Posterior vena cava (tissue), 2 donors: Measurements from ENCODE around the gene ZSWIM4. TPM values are rescaled to one million over a fixed set of nuclear protein-coding genes. Genes with fewer than 3 reads are reported as not detected.

Experiments used
- DNase-seq: peaks from one replicate; pipeline ENCODE4 v3.0.0-alpha.2; 2020; ENCODE audit warnings: low spot score
- intact Hi-C, 2 donors: fragments of 100-400 bp; cut with DNase I; formaldehyde crosslinking; loops; one replicate each; pipeline versions ENCODE4 v1.14.1 to v1.14.2; 2022 to 2023
- total RNA-seq, 2 donors: library from RNA; stranded (reverse); fragmentation: NEBNext Ultra II Directional; extraction: Animal tissue kit (Norgen Biotek cat#: 25700); gene quantifications; one replicate each; pipeline ENCODE4 v1.2.1, GENCODE V29; 2021
- donor health status: DM: yes; HTN: yes; CAD: no.
- donor health status: DM: yes; HTN: yes; CAD: no.

Gene ZSWIM4
- total RNA-seq, 2 donors from 2014 or later, result 2.5 to 7.8 TPM

DNA sequence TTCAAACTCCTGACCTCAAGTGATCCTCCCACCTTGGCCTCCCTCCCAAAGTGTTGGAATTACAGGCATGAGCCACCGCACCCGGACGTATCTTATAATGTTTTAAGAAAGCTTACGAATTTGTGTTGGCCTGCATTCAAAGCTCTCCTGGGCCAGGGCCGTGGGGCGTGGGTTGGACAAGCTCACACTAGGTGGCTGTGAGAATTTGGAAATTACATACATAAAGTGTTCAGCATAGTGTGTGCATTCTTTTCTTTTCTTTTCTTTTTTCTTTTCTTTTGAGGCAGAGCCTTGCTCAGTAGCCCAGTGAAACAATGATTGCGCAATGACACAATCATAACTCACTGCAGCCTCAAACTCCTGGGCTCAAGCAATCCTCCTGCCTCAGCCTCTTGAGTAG is 2.6 kb downstream of the ZSWIM4 start:
- intact Hi-C loops, result loop anchor here (2.0 to 5.0 kb wide), 2 partner anchors 31 to 34 kb away; no protein-coding TSS in a partner anchor

DNA sequence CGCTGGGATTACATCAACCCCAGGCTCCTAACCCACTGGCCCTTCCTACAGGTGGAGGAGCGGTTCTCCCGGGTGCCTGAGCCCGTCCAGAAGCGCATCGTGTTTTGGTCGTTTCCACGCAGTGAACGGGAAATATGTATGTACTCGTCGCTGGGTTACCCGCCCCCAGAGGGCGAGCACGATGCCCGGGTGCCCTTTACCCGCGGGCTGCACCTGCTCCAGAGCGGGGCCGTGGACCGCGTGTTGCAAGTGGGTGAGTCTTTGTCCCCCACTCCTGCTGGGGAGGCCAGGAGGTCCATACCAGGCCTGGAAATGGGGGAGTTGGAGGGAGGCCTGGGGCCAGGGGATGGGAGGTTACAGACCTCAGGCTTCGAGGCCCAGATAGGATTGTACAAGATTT is 4.4 kb downstream of the ZSWIM4 start:
- intact Hi-C loops, result loop anchor here (2.0 to 5.0 kb wide), 2 partner anchors 29 to 33 kb away; no protein-coding TSS in a partner anchor
- DNase-seq, result no peak

More for the DNA sequence above, 2.6 kb downstream of the ZSWIM4 start:
- DNase-seq, result peak; percentile 87

DNA sequence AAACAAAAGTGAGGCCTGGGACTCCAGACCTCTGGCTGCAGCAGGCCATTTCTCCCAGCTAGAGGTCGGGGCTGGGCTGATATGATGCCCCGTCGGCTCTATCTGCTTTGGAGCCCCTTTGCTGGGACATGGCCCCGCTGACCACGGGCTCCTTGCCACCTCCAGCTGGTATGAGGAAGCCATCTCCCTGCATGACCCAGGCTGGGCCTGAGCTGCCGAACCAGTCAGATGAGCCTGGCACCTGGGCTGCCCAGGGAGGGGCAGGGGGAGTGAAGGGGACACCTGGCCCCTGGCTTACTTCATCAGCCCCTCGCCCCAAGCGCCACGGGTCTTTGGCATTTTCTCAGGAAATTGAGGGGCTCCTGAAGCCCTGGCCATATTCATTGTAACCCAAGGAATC is 7.8 kb downstream of the ZSWIM4 start:
- intact Hi-C loops, result no loop called here
- no peak for DNase-seq

DNA sequence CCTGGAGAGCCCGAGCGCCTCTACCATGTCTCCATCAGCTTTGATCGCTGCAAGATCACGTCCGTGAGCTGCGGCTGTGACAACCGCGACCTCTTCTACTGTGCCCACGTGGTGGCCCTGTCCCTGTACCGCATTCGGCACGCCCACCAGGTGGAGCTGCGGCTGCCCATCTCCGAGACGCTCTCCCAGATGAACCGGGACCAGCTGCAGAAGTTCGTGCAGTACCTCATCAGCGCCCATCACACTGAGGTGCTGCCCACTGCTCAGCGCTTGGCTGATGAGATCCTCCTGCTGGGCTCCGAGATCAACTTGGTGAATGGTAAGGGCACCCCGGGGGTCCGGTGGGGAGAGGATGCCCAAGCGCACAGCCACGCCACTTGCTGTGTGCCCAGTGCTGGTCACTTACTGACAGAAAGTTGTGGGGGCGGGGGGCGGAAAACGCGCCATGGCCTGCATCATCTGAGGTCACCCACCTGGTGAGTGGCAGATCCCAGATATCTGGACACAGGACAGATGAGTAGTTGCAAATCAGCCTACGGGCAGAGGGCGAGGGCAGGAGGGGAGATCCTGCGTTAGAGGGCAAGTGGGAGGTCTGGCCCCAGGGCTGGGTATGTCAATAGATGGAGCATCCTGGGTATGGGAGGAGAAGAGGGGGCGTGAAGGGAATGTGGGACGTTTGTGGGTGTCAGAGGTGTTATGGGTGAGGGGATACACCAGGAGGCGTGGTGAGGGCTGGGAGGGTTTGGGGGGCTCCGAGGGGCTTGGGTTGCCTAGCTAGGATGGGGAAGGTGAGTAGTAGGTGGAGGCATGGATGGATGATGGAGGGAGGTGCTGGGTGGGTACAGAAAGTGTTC is 9.8 kb downstream of the ZSWIM4 start:
- intact Hi-C loops, result no loop called here
- no peak for DNase-seq

- intact Hi-C loops, result no loop called here
- DNase-seq, result no peak
Observed at GRCh38 chr19:13806728-13807127, 11.5 kb downstream of the ZSWIM4 start.

- intact Hi-C loops, result no loop called here
- no peak for DNase-seq
Observed at GRCh38 chr19:13807421-13808021, 12.3 kb downstream of the ZSWIM4 start.

DNA sequence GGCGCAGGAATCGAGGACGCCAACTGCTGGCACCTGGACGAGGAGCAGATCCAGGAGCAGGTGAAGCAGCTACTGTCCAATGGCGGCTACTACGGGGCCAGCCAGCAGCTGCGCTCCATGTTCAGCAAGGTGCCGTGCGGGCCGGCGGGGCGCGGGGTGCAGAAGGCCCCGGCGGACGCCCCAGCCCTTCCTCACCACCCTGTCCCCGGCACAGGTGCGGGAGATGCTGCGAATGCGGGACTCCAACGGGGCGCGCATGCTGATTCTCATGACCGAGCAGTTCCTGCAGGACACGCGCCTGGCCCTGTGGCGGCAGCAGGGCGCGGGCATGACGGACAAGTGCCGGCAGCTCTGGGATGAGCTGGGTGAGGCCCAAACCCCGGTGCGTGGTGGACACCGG is 13.6 kb downstream of the ZSWIM4 start:
- DNase-seq, result no peak
- intact Hi-C loops, result no loop called here

GRCh38 chr19:13812544-13812943 is 17.3 kb downstream of the ZSWIM4 start:
- intact Hi-C loops, result no loop called here
- DNase-seq, result no peak

GRCh38 chr19:13813147-13813546 is 17.9 kb downstream of the ZSWIM4 start:
- no peak for DNase-seq
- intact Hi-C loops, result no loop called here

DNA sequence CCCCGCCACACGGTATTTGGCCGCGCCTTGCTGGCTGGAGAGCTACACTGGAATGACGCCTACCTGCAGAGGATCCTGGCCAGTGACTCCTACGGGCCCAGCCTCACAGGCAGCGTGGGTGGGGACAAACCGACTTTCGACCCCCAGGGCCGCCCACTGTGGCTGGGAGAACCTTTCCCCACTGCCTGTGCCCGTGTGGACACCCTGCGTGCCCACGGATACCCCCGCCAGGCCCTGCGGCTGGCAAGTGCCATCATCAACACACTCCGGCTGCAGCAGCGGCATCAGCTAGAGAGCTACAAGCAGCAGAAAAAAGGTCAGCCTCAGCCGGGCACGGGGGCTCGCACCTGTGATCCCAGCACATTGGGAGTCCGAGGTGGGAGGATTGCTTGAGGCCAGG is 19.3 kb downstream of the ZSWIM4 start:
- peak; percentile 74 for DNase-seq

GRCh38 chr19:13817018-13817614 is 21.9 kb downstream of the ZSWIM4 start:
- intact Hi-C loops, result no loop called here
- DNase-seq, result peak; percentile 80

More for the DNA sequence above, 19.3 kb downstream of the ZSWIM4 start:
- intact Hi-C loops, result no loop called here

DNA sequence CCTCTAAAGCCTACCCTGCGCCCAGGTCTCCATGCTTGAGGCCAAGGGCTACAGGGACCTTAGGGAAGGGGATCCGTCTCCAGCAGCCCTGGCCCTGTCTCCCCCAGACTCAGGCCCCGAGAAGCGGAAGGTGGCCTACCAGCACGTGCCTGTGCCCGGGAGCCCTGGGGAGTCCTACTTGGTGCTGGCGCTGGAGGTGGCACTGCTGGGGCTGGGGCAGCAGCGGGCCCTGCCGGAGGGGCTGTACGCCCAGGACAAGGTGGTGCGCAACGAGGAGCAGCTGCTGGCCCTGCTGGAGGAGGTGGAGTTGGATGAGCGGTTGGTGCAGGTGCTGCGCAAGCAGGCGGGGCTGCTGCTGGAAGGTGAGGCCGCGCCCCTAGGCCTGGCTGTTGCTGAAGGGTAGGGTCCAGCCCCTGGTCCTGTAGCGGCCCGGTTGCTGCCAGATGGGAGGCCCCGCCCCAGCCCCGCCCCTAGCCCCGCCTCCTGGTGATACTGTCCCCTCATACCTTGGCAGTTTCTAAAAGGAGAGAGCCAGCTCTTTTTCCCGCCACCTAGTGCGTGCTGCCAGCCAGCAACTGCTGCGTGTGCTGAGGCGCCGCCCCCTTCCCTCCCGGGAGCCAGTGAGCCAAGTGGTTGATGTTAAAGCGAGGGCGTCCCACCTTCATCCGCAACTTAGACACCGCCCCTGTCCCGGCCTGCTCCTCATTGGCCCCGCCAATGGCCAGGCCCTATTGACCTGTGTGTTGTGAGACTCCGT is 22.6 kb downstream of the ZSWIM4 start:
- intact Hi-C loops, result no loop called here
- DNase-seq, result peak; percentile 76

DNA sequence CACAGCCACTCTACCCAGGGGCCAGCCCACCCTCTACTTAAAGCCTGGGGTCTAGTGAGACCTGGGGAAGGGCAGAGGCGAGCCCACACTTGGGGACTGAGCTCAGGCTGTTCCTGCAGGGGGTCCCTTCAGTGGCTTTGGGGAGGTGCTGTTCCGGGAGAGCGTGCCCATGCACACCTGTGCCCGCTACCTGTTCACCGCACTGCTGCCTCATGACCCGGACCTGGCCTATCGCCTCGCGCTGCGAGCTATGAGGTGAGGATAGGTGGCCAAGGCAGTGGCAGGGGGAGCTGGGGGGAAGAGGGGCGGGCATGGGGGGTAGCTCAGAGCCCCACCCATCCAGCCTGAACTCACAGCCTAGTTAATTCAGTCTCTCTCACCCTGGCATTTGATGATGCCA is 24.0 kb downstream of the ZSWIM4 start:
- intact Hi-C loops, result no loop called here
- no peak for DNase-seq

DNA sequence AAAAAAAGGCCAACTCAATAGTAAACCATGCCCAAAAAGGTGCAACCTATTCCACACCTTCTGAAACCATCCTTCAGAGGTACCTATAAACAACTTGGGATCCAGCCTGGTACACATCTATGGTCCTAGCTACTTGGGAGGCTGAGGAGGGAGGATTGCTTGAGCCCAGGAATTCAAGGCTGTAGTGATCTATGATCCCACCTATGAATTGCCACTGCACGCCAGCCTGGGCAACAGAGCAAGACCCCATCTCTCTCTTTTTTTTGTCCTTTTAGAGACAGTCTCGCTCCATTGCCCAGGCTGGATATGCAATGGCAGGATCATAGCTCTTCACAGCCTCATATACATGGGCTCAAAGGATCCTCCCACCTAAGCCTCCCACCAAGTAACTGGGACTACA is 26.0 kb downstream of the ZSWIM4 start:
- intact Hi-C loops, result no loop called here
- DNase-seq, result no peak

GRCh38 chr19:13823256-13823655 is 28.0 kb downstream of the ZSWIM4 start:
- intact Hi-C loops, result no loop called here
- DNase-seq, result peak; percentile 75

DNA sequence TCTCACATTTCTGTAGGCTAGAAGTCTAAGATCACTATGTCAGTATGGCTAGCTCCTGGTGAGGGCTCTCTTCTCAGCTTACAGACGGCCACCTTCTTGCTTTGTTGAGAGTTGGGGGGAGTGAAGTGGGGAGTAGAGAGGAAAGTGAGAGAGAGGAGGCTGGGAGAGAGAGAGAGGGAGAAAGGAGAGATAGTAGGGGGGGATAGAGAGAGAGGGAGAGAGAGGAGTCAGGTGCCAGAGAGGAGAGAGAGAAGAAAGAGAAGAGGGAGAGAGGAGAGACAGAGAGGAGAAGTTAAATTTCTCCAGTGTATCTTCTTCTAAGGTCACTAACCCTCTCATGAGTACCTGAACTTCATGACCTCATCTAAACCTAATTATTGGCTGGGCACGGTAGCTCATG is 28.7 kb downstream of the ZSWIM4 start:
- DNase-seq, result no peak
- intact Hi-C loops, result no loop called here

DNA sequence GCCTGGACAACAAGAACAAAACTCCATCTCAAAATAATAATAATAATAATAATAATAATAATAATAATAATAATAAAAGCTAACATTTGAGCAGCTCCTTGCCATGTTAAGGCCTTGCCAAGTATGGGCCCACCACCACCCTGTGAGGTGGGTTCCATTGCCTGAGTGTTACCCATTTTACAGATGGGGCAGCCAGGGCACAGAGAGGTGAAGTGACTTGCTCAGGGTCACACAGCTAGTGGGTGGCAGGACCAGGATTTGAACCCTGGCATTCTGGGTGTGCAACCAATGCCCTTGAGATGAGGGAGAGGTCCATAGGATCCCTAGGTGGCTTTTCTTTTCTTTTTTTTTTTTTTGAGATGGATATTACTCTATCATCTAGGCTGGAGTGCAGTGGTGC is 29.5 kb downstream of the ZSWIM4 start:
- DNase-seq, result no peak
- intact Hi-C loops, result no loop called here

GRCh38 chr19:13825489-13826441 is 30.5 kb downstream of the ZSWIM4 start:
- intact Hi-C loops, result no loop called here
- DNase-seq, result no peak
